Left ventricle myocardium inferior (tissue), 1 donor: ENCODE measurements around the gene CCT7. TPM values are rescaled to one million over a fixed set of nuclear protein-coding genes. Genes with fewer than 3 reads are reported as not detected.

Source experiments
- DNase-seq: peaks from one replicate; pipeline ENCODE4 v3.0.0-alpha.2; 2020
- H3K27ac ChIP-seq: fragments of 200-600 bp; replicated peaks from 2 replicates; pipeline ENCODE4 v1.8.0; 2021
- H3K27me3 ChIP-seq: fragments of 200-600 bp; 2 replicates; pipeline ENCODE4 v1.8.0; 2021; ENCODE audit warnings: low read depth
- H3K36me3 ChIP-seq: fragments of 200-600 bp; 2 replicates; pipeline ENCODE4 v1.8.0; 2021
- H3K4me1 ChIP-seq: fragments of 200-600 bp; 2 replicates; pipeline ENCODE4 v1.8.0; 2021
- H3K4me3 ChIP-seq: fragments of 200-600 bp; 2 replicates; pipeline ENCODE4 v1.8.0; 2021; ENCODE audit warnings: mild to moderate bottlenecking, moderate library complexity
- H3K9me3 ChIP-seq: fragments of 200-600 bp; replicated peaks from 2 replicates; pipeline ENCODE4 v1.8.0; 2021
- CTCF ChIP-seq: fragments of 200-600 bp; IDR thresholded peaks from 2 replicates; pipeline ENCODE4 v1.8.0; 2021; ENCODE audit warnings: antibody characterized with exemption, mild to moderate bottlenecking, borderline replicate concordance
- intact Hi-C: fragments of 100-400 bp; cut with micrococcal nuclease; formaldehyde crosslinking; loops from one replicate; pipeline ENCODE4 v1.11.0; 2022
- total RNA-seq: library from RNA; stranded (reverse); fragmentation: NEBNext Ultra II Directional; extraction: Animal tissue kit (Norgen Biotek cat#: 25700); gene quantifications from one replicate; pipeline ENCODE4 v1.2.1, GENCODE V29; 2021
- donor health status: DM: no; HTN: yes; CAD: no; lungs with severe emphysema.

CCT7 gene
- total RNA-seq, 1 donor from 2014 or later: 197 TPM

- no peak for DNase-seq
- Histone ChIP-seq H3K9me3 (no peaks in the 10 kb centered on the region), H3K36me3 (peaks cover 34% of the 10 kb centered on the region), H3K4me1 (peaks cover 76% of the 10 kb centered on the region), H3K4me3 (no peak overlapping the region), H3K27me3 (no peaks in the 10 kb centered on the region), H3K27ac (no peak overlapping the region)
- intact Hi-C loops: no loop called here
- TF ChIP-seq CTCF: no peak
Observed at GRCh38 chr2:73237168-73237567, 3.1 kb downstream of the CCT7 start.

- peaks cover 68% of the 10 kb centered on the region for H3K4me1 ChIP-seq
- no peak for DNase-seq
- no peaks in the 10 kb centered on the region for H3K9me3 ChIP-seq
- no peak overlapping the region for H3K27ac ChIP-seq
- H3K27me3 ChIP-seq: no peaks in the 10 kb centered on the region
- intact Hi-C loops: no loop called here
- H3K4me3 ChIP-seq: no peak overlapping the region
- peaks cover 43% of the 10 kb centered on the region for H3K36me3 ChIP-seq
- no peak for TF ChIP-seq CTCF
Observed at GRCh38 chr2:73238149-73238548, 4.0 kb downstream of the CCT7 start.

GRCh38 chr2:73238976-73239375, 4.9 kb downstream of the CCT7 start:
- Histone ChIP-seq H3K27me3 (no peaks in the 10 kb centered on the region), H3K27ac (no peak overlapping the region), H3K36me3 (peaks cover 51% of the 10 kb centered on the region), H3K4me1 (peaks cover 69% of the 10 kb centered on the region), H3K9me3 (no peaks in the 10 kb centered on the region), H3K4me3 (no peak overlapping the region)
- no peak for DNase-seq
- intact Hi-C loops: no loop called here
- TF ChIP-seq CTCF: no peak

- no peak overlapping the region for H3K27ac ChIP-seq
- intact Hi-C loops: no loop called here
Observed at GRCh38 chr2:73239776-73240175, 5.7 kb downstream of the CCT7 start.

GRCh38 chr2:73243884-73244570, 9.9 kb downstream of the CCT7 start:
- Histone ChIP-seq H3K27me3 (no peaks in the 10 kb centered on the region), H3K4me1 (peaks cover 26% of the 10 kb centered on the region), H3K36me3 (peaks cover 98% of the 10 kb centered on the region), H3K4me3 (no peak overlapping the region), H3K9me3 (no peaks in the 10 kb centered on the region), H3K27ac (no peak overlapping the region)
- no peak for TF ChIP-seq CTCF
- intact Hi-C loops: no loop called here
- no peak for DNase-seq

More at GRCh38 chr2:73239776-73240175, 5.7 kb downstream of the CCT7 start:
- no peak overlapping the region for H3K4me3 ChIP-seq
- no peaks in the 10 kb centered on the region for H3K9me3 ChIP-seq
- H3K4me1 ChIP-seq: peaks cover 69% of the 10 kb centered on the region
- no peak for DNase-seq
- peaks cover 59% of the 10 kb centered on the region for H3K36me3 ChIP-seq
- no peak for TF ChIP-seq CTCF
- no peaks in the 10 kb centered on the region for H3K27me3 ChIP-seq
